Neural crest cell (in vitro differentiated cells): Measurements from ENCODE around the gene CUX1. TPM values are rescaled to one million over a fixed set of nuclear protein-coding genes. Genes with fewer than 3 reads are reported as not detected.
"Not testable (repeated sequence)": the region's sequence is repeated elsewhere in the genome, so short reads cannot be mapped to it uniquely, and the experiment has no call there.

Source experiments
- DNase-seq: peaks from one replicate; pipeline ENCODE4 v3.0.0; 2021; ENCODE audit warnings: low read depth, mixed read lengths, low spot score
- H3K27ac Mint-ChIP-seq: one replicate; pipeline ENCODE4 v1.8.0; 2021; ENCODE audit warnings: mild to moderate bottlenecking, mixed read lengths; ENCODE audit not compliant: unreplicated experiment
- H3K27me3 Mint-ChIP-seq: 2 replicates; pipeline ENCODE4 v1.8.0; 2021; ENCODE audit warnings: low read depth, mild to moderate bottlenecking, mixed read lengths
- H3K36me3 Mint-ChIP-seq: 2 replicates; pipeline ENCODE4 v1.8.0; 2021; ENCODE audit warnings: low read depth, mild to moderate bottlenecking, mixed read lengths
- H3K4me1 Mint-ChIP-seq: 2 replicates; pipeline ENCODE4 v1.8.0; 2021; ENCODE audit warnings: mixed read lengths
- H3K4me3 Mint-ChIP-seq: one replicate; pipeline ENCODE4 v1.8.0; 2021; ENCODE audit warnings: mild to moderate bottlenecking, mixed read lengths
- H3K9me3 Mint-ChIP-seq: 2 replicates; pipeline ENCODE4 v1.8.0; 2021; ENCODE audit warnings: mixed read lengths
- total RNA-seq: library from RNA; stranded (reverse); gene quantifications from 2 replicates; pipeline ENCODE4 v1.2.1, GENCODE V29; 2021
- TF ChIP-seq, protein P1 (sequence below): fragments of 200-600 bp; sonication (generic); conservative IDR thresholded peaks from 2 replicates; pipeline ENCODE4 v1.5.0; 2021; ENCODE audit warnings: antibody characterized with exemption, mild to moderate bottlenecking

CUX1 gene
- total RNA-seq, 1 donor from 2014 or later = 60.0 TPM

DNA sequence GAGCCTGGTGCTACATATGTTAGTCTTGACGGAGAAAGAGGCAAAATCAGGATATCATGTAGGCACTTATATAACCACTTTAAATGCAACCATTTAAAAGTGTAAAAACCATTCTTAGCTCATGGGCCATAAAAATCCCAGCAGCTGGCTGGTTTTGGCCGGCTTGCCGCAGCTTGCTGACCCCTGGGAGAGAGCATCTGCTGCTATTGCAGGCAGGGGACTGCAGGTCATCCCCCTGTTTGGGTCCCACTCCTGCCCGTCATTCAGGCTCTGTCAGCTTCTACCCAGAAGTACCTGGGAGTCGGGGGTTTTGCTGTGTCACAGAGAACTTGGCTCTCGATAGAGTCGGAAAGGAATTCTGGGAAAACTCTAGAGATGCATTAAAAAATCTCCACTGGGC, 187.4 kb downstream of the CUX1 start:
- DNase-seq = no peak
- no peaks in the 10 kb centered on the region for H3K27me3 Mint-ChIP-seq
- peaks cover 14% of the 10 kb centered on the region for H3K4me1 Mint-ChIP-seq
- H3K9me3 Mint-ChIP-seq = no peaks in the 10 kb centered on the region
- H3K27ac Mint-ChIP-seq = peak overlapping the region; percentile 14
- H3K36me3 Mint-ChIP-seq = no peaks in the 10 kb centered on the region
- TF ChIP-seq, protein P1, sequence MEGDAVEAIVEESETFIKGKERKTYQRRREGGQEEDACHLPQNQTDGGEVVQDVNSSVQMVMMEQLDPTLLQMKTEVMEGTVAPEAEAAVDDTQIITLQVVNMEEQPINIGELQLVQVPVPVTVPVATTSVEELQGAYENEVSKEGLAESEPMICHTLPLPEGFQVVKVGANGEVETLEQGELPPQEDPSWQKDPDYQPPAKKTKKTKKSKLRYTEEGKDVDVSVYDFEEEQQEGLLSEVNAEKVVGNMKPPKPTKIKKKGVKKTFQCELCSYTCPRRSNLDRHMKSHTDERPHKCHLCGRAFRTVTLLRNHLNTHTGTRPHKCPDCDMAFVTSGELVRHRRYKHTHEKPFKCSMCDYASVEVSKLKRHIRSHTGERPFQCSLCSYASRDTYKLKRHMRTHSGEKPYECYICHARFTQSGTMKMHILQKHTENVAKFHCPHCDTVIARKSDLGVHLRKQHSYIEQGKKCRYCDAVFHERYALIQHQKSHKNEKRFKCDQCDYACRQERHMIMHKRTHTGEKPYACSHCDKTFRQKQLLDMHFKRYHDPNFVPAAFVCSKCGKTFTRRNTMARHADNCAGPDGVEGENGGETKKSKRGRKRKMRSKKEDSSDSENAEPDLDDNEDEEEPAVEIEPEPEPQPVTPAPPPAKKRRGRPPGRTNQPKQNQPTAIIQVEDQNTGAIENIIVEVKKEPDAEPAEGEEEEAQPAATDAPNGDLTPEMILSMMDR = no peak
- H3K4me3 Mint-ChIP-seq = no peak overlapping the region

DNA sequence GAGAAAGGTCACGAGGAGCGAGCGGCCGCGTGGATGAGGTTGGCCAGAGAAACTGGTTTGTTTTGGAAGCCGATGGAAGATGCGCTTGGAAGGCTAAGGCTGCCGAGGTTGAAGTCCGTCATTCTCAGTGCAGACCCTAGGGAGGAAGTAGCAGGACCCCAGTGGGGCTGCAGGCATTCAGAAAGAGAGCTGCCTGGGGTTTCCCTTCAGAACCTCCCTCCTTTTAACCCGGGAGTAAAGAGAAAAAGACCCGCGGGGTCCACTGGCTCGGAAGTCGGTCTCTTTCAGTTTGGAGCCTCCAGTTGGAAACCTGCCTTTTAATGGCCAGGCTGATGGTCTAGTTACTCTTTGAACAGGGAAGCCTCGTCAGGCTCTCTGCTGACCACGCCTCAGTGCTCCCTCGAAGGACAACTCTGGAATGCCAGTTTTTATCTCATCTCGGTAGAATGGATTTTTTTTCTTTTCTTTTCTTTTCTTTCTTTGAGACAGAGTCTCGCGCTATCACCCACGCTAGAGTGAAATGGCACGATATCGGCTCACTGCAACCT, 188.6 kb downstream of the CUX1 start:
- no peak overlapping the region for H3K4me3 Mint-ChIP-seq
- H3K36me3 Mint-ChIP-seq = no peaks in the 10 kb centered on the region
- H3K27ac Mint-ChIP-seq = no peak overlapping the region
- H3K4me1 Mint-ChIP-seq = peaks cover 14% of the 10 kb centered on the region
- DNase-seq = no peak
- H3K27me3 Mint-ChIP-seq = no peaks in the 10 kb centered on the region
- no peaks in the 10 kb centered on the region for H3K9me3 Mint-ChIP-seq
- TF ChIP-seq, protein P1 = no peak

DNA sequence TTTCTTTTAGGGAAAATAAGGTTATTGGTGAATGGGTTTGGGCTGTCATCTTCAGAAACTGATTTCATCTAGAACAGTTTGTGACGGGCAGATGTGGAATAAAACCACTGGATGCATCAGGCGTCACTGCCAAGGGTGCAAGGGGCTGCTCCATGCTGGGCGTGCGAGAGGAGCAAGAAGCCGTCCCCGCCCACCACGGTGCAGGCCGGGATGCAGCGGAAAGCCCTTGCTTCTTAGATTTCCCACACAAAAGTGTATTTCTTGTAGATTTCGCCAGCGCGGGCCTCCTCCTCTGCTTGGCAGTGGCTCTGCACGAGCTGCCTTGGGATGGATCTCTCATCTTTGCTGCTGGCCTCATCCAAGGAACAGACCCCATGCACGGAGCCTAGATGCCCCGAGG, 189.3 kb downstream of the CUX1 start:
- Mint-ChIP-seq H3K4me1 (peaks cover 14% of the 10 kb centered on the region), H3K9me3 (no peaks in the 10 kb centered on the region), H3K4me3 (no peak overlapping the region), H3K27ac (no peak overlapping the region), H3K36me3 (no peaks in the 10 kb centered on the region), H3K27me3 (no peaks in the 10 kb centered on the region)
- no peak for DNase-seq
- TF ChIP-seq, protein P1 = no peak

DNA sequence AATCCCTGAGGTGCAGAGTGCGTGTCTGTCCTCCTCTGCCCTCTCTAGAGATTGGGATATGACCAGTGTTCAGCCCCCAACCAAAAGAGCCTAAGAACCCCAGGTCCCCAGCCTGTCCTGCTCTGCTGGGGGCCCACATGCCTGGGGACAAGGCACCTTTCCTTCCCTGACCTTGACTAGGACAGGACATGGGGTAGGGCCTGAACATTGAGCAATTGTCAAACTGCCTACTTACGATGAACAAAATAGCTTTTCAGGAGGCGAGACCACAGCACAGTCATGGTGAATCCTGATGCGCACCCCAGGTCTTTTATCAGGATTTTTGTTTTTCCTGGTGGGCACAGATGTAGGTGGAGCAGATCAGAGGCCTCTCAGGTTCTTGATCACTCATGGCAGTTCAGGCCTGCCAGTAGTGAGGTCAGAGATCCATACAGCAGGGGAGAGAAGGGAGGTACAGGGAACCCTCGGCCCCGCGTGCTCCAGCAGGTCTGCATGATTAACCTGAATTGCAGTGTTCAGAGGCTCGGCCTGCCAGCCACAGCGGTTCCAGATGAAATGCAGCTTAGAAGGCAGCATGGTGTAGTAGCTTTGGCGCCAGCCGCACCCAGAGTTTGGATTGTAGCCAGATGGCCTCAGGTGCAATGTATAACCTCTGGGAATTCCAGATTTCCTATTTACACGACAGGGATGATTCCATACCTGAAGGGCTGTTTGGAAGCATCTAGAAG, 191.3 kb downstream of the CUX1 start:
- H3K27me3 Mint-ChIP-seq = no peaks in the 10 kb centered on the region
- TF ChIP-seq, protein P1 = no peak
- H3K4me1 Mint-ChIP-seq = peaks cover 26% of the 10 kb centered on the region
- H3K36me3 Mint-ChIP-seq = no peaks in the 10 kb centered on the region
- H3K9me3 Mint-ChIP-seq = no peaks in the 10 kb centered on the region
- DNase-seq = no peak
- H3K4me3 Mint-ChIP-seq = no peak overlapping the region
- H3K27ac Mint-ChIP-seq = peak overlapping the region; percentile 8

DNA sequence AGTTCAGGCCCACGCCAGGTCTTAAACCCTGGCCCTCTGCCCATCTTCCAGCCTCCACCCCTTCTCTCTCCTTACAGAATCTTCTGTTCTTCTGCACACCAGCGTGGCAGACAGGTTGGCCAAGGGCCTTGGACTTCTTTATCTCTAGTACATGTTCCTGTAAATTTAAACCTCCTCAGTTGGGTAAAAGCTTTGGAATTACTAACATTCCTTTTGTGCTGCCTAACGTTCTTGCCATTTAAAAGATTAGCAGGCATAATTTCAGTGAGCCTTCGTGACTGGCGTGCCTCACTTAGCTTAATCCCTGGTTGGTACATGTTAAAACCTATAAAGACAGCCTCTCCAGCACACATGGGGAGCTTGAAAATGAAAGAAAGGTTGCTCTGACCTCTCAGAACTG, 192.2 kb downstream of the CUX1 start:
- H3K36me3 Mint-ChIP-seq = no peaks in the 10 kb centered on the region
- no peak overlapping the region for H3K27ac Mint-ChIP-seq
- no peak for DNase-seq
- no peak overlapping the region for H3K4me3 Mint-ChIP-seq
- no peaks in the 10 kb centered on the region for H3K27me3 Mint-ChIP-seq
- TF ChIP-seq, protein P1 = no peak
- H3K9me3 Mint-ChIP-seq = no peaks in the 10 kb centered on the region
- peaks cover 29% of the 10 kb centered on the region for H3K4me1 Mint-ChIP-seq

DNA sequence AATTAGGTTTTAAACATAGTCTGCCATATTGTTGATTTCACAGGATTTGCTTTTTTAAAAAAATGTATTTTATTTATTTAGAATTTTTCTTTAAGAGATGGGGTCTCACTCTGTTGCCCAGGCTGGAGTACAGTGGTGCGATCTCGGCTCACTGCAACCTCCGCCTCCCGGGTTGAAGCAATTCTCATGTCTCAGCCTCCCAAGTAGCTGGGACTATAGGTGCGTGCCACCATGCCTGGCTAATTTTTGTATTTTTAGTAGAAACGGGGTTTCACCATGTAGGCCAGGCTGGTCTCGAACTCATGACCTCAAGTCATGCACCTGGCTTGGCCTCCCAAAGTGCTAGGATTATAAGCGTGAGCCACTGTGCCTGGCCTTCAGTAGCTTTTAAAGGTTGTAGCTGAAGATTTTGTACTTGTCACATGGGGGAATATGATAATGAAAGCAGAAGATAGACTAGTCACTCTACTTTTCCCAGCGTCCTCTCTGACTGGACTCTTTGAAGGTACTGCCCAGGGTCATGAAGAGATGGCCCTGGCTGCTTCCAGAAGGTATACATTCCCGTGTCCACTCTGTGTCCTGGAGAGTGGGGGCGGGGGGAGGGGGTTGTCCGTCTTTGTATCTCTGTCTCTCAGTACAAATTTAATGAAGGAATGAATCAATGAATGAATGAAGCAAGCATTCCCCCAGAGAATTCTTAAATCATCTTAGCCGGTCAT, 194.8 kb downstream of the CUX1 start:
- not testable (repeated sequence) for H3K27me3 Mint-ChIP-seq, H3K36me3 Mint-ChIP-seq, H3K9me3 Mint-ChIP-seq, H3K27ac Mint-ChIP-seq, DNase-seq, H3K4me3 Mint-ChIP-seq
- peaks cover 27% of the 10 kb centered on the region for H3K4me1 Mint-ChIP-seq
